ENCODE results near the gene STX2. TPM values are rescaled to one million over a fixed set of nuclear protein-coding genes. Genes with fewer than 3 reads are reported as not detected.
"Not testable (repeated sequence)": the region's sequence is repeated elsewhere in the genome, so short reads cannot be mapped to it uniquely, and the experiment has no call there.

The STX2 gene
- total RNA-seq, 1 donor from 2014 or later, result 14.0 TPM

DNA sequence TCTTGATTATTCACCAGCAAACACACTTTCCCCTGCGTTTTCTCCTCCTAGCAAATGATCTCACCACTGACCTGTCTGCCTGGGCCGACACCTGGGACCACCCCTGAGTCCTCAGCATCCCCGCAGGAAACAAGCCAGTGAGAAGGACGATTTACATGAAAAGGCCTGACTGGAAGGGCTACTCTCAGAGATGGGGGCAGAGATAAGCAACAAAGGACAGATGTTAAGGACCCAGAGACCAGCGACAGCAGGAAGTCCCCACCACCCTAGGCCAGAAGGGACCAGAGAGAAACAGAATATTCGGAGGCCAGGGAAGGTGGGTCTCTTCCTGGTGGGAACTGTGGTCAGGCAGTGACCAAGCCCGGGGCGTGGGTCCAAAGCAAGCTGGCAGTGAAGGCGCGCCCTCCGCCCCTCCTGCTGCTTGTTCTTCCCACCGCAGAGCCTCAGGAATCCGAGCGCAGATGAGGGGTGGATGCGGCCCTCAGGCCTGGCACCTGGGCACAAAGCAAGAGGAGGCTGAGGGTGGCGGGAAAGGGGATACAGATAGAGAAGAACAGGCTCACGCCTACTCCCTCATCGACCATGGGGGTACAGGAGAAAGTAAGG is 55.8 kb downstream of the STX2 start:
- H3K36me3 Mint-ChIP-seq, result peaks cover 20% of the 10 kb centered on the region
- no peak overlapping the region for H3K4me3 Mint-ChIP-seq
- no peak for DNase-seq (ENCODE audit: low spot score in 2 of 2, unreplicated experiment in 2 of 2)
- peaks cover 18% of the 10 kb centered on the region for H3K27me3 Mint-ChIP-seq (ENCODE audit: low read depth)
- peaks cover 8% of the 10 kb centered on the region for H3K4me1 Mint-ChIP-seq
- TF ChIP-seq, protein P1, sequence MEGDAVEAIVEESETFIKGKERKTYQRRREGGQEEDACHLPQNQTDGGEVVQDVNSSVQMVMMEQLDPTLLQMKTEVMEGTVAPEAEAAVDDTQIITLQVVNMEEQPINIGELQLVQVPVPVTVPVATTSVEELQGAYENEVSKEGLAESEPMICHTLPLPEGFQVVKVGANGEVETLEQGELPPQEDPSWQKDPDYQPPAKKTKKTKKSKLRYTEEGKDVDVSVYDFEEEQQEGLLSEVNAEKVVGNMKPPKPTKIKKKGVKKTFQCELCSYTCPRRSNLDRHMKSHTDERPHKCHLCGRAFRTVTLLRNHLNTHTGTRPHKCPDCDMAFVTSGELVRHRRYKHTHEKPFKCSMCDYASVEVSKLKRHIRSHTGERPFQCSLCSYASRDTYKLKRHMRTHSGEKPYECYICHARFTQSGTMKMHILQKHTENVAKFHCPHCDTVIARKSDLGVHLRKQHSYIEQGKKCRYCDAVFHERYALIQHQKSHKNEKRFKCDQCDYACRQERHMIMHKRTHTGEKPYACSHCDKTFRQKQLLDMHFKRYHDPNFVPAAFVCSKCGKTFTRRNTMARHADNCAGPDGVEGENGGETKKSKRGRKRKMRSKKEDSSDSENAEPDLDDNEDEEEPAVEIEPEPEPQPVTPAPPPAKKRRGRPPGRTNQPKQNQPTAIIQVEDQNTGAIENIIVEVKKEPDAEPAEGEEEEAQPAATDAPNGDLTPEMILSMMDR (IDR thresholded peaks at IDR 0.05; ENCODE audit: unreplicated experiment), result no peak
- H3K9me3 Mint-ChIP-seq, result peaks cover 14% of the 10 kb centered on the region
- H3K27ac Mint-ChIP-seq, result no peak overlapping the region

GRCh38 chr12:130782245-130782644 is 56.8 kb downstream of the STX2 start:
- peaks cover 14% of the 10 kb centered on the region for H3K9me3 Mint-ChIP-seq
- H3K4me1 Mint-ChIP-seq; H3K27ac Mint-ChIP-seq; DNase-seq (ENCODE audit: low spot score in 2 of 2, unreplicated experiment in 2 of 2); H3K4me3 Mint-ChIP-seq: not testable (repeated sequence)
- peaks cover 17% of the 10 kb centered on the region for H3K36me3 Mint-ChIP-seq
- H3K27me3 Mint-ChIP-seq (ENCODE audit: low read depth), result peaks cover 18% of the 10 kb centered on the region

GRCh38 chr12:130780880-130781575 is 58.0 kb downstream of the STX2 start:
- Mint-ChIP-seq H3K36me3 (peaks cover 17% of the 10 kb centered on the region), H3K4me3 (no peak overlapping the region), H3K9me3 (peaks cover 14% of the 10 kb centered on the region), H3K27ac (no peak overlapping the region), H3K27me3 (ENCODE audit: low read depth) (peaks cover 30% of the 10 kb centered on the region), H3K4me1 (peaks cover 6% of the 10 kb centered on the region)
- TF ChIP-seq, protein P1 (IDR thresholded peaks at IDR 0.05; ENCODE audit: unreplicated experiment), result no peak
- DNase-seq (ENCODE audit: low spot score in 2 of 2, unreplicated experiment in 2 of 2), result no peak

- TF ChIP-seq, protein P1 (IDR thresholded peaks at IDR 0.05; ENCODE audit: unreplicated experiment), result no peak
- no peak for DNase-seq (ENCODE audit: low spot score in 2 of 2, unreplicated experiment in 2 of 2)
- H3K9me3 Mint-ChIP-seq, result peaks cover 14% of the 10 kb centered on the region
- no peak overlapping the region for H3K27ac Mint-ChIP-seq
- peaks cover 8% of the 10 kb centered on the region for H3K4me1 Mint-ChIP-seq
- H3K36me3 Mint-ChIP-seq, result peaks cover 17% of the 10 kb centered on the region
- H3K4me3 Mint-ChIP-seq, result no peak overlapping the region
- H3K27me3 Mint-ChIP-seq (ENCODE audit: low read depth), result peaks cover 37% of the 10 kb centered on the region
Observed at GRCh38 chr12:130780325-130780724, 58.7 kb downstream of the STX2 start.

DNA sequence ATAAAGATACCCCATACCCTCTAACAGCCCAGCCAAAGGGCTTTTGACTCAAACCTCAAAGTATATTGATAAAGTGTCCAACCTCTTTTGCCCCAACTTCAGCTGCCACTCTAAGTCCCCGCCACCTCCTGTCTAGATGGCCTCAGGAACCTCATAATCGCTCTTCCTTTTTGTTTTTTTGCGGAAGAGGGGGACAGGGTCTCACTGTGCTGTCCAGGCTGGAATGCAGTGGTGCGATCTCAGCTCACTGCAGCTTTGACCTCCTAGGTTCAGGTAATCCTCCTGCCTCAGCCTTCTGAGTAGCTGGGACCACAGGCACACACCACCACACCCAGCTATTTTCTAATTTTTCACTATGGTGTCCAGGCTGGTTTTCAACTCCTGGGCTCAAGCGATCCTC is 60.3 kb downstream of the STX2 start:
- Mint-ChIP-seq H3K9me3 (peaks cover 1% of the 10 kb centered on the region), H3K36me3 (peaks cover 7% of the 10 kb centered on the region), H3K27me3 (ENCODE audit: low read depth) (peaks cover 47% of the 10 kb centered on the region), H3K4me3 (no peak overlapping the region), H3K4me1 (peaks cover 8% of the 10 kb centered on the region), H3K27ac (no peak overlapping the region)
- no peak for DNase-seq (ENCODE audit: low spot score in 2 of 2, unreplicated experiment in 2 of 2)
- TF ChIP-seq, protein P1 (IDR thresholded peaks at IDR 0.05; ENCODE audit: unreplicated experiment), result no peak

DNA sequence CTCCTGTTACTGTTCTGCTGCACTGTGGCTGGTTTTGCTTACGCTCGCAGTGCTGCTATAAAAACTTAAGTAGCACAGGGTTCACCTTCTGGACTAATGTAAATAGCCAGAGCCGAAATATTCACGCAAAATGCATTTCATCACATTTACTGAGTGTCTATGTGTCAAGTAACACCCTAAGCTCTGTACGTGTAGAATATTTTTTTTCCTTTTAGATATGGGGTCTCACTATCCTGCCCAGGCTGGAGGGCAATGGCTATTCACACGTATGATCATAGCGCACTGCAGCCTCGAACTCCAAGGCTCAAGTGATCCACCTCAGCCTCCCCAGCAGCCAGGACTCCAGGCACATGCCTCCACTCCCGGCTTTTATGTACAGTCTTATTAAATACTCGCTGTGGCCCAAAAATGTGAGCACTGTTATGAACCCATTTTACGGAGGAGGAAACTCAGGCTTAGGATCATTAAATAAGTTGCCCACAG is 62.2 kb downstream of the STX2 start:
- Mint-ChIP-seq H3K4me3 (peak overlapping the region; percentile 28), H3K27ac (no peak overlapping the region), H3K27me3 (ENCODE audit: low read depth) (peaks cover 53% of the 10 kb centered on the region), H3K9me3 (no peaks in the 10 kb centered on the region), H3K4me1 (peaks cover 8% of the 10 kb centered on the region), H3K36me3 (peaks cover 4% of the 10 kb centered on the region)
- TF ChIP-seq, protein P1 (IDR thresholded peaks at IDR 0.05; ENCODE audit: unreplicated experiment), result no peak
- DNase-seq (ENCODE audit: low spot score in 2 of 2, unreplicated experiment in 2 of 2), result no peak
